Spinal cord (tissue), 10 donors: Measurements from ENCODE around the gene TARBP1. TPM values are rescaled to one million over a fixed set of nuclear protein-coding genes. Genes with fewer than 3 reads are reported as not detected.

ENCODE experiments used
- DNase-seq, 6 donors: peaks; one replicate each; pipeline versions ENCODE4 v3.0.0 to v3.0.0-alpha.2; 2013 to 2015; ENCODE audit warnings: low spot score in 6 of 6, low read depth in 4 of 6
- H3K27ac ChIP-seq: one replicate; pipeline ENCODE4 v1.5.1; 2013; ENCODE audit warnings: low read depth, low read length, control low read depth
- H3K27me3 ChIP-seq: one replicate; pipeline ENCODE4 v1.6.1; 2013; ENCODE audit warnings: low read length; ENCODE audit not compliant: control insufficient read depth, insufficient read depth
- H3K36me3 ChIP-seq: one replicate; pipeline ENCODE4 v1.6.1; 2013; ENCODE audit warnings: low read length; ENCODE audit not compliant: control insufficient read depth, insufficient read depth
- H3K4me1 ChIP-seq: one replicate; pipeline ENCODE4 v1.6.1; 2013; ENCODE audit warnings: low read length; ENCODE audit not compliant: control insufficient read depth, insufficient read depth
- H3K4me3 ChIP-seq: one replicate; pipeline ENCODE4 v1.5.1; 2013; ENCODE audit warnings: low read depth, low read length, control low read depth
- H3K9me3 ChIP-seq: one replicate; pipeline ENCODE4 v1.6.1; 2013; ENCODE audit warnings: low read length; ENCODE audit not compliant: control insufficient read depth, insufficient read depth
- WGBS: methylation state at CpG from one replicate; pipeline ENCODE4 v1.1.5; 2013; ENCODE audit warnings: missing lambda C conversion rate; ENCODE audit not compliant: insufficient coverage; 5-methylcytosine and 5-hydroxymethylcytosine counted together
- polyA plus RNA-seq, 2 donors: library from polyadenylated mRNA; unstranded; fragments of 120-200 nt; gene quantifications; one replicate each; pipeline ENCODE4 v1.2.1, GENCODE V29; 2013; ENCODE audit not compliant: insufficient read length in 2 of 2
- total RNA-seq, 2 donors: library from RNA; depleted of rRNA in 1 of 2; stranded (reverse); fragments of 120-200 nt in 1 of 2; fragments of >200 nt in 1 of 2; gene quantifications; one replicate each; pipeline versions ENCODE4 v1.2.3 to v1.2.4, GENCODE V29; 2013 to 2014
- donor health status: healthy.

TARBP1 gene
- total and polyA plus RNA-seq, 4 donors = 51.8 to 127 (median 73.6) TPM

- no peak overlapping the region for H3K4me3 ChIP-seq
- H3K36me3 ChIP-seq = peaks cover 26% of the 10 kb centered on the region
- H3K4me1 ChIP-seq = no peaks in the 10 kb centered on the region
- no peaks in the 10 kb centered on the region for H3K27me3 ChIP-seq
- no peaks in the 10 kb centered on the region for H3K9me3 ChIP-seq
- DNase-seq = no peak
- WGBS = 97% methylated on average over 4 of the region's 5 CpGs
- H3K27ac ChIP-seq = no peak overlapping the region
Observed at GRCh38 chr1:234430691-234431090, 48.3 kb downstream of the TARBP1 start.

- H3K36me3 ChIP-seq = peaks cover 27% of the 10 kb centered on the region
- WGBS = no CpG with 5 or more reads among the region's 5 CpGs
Observed at GRCh38 chr1:234429434-234429806, 49.6 kb downstream of the TARBP1 start.

GRCh38 chr1:234427950-234428646 is 50.9 kb downstream of the TARBP1 start:
- Histone ChIP-seq H3K27ac (no peak overlapping the region), H3K4me3 (no peak overlapping the region), H3K36me3 (peaks cover 29% of the 10 kb centered on the region), H3K27me3 (no peaks in the 10 kb centered on the region), H3K9me3 (no peaks in the 10 kb centered on the region), H3K4me1 (no peaks in the 10 kb centered on the region)
- DNase-seq = no peak
- WGBS = 88% methylated on average over 8 of the region's 8 CpGs

More at GRCh38 chr1:234429434-234429806, 49.6 kb downstream of the TARBP1 start:
- Histone ChIP-seq H3K9me3 (no peaks in the 10 kb centered on the region), H3K4me3 (no peak overlapping the region), H3K27me3 (no peaks in the 10 kb centered on the region), H3K4me1 (no peaks in the 10 kb centered on the region), H3K27ac (no peak overlapping the region)
- DNase-seq = no peak

GRCh38 chr1:234413990-234414389 is 65.0 kb downstream of the TARBP1 start:
- Histone ChIP-seq H3K9me3 (no peaks in the 10 kb centered on the region), H3K27ac (no peak overlapping the region), H3K4me3 (no peak overlapping the region), H3K27me3 (no peaks in the 10 kb centered on the region), H3K36me3 (peaks cover 31% of the 10 kb centered on the region), H3K4me1 (no peaks in the 10 kb centered on the region)
- WGBS = 45% methylated on average over 2 of the region's 4 CpGs
- DNase-seq = peak in 2 of 6 donors; percentile 20 to 58

GRCh38 chr1:234413485-234413884 is 65.5 kb downstream of the TARBP1 start:
- Histone ChIP-seq H3K36me3 (peaks cover 31% of the 10 kb centered on the region), H3K4me3 (no peak overlapping the region), H3K9me3 (no peaks in the 10 kb centered on the region), H3K27ac (no peak overlapping the region), H3K27me3 (no peaks in the 10 kb centered on the region), H3K4me1 (no peaks in the 10 kb centered on the region)
- DNase-seq = no peak
- 90% methylated on average over 9 of the region's 9 CpGs for WGBS

GRCh38 chr1:234412830-234413229 is 66.1 kb downstream of the TARBP1 start:
- H3K27ac ChIP-seq = no peak overlapping the region
- H3K27me3 ChIP-seq = no peaks in the 10 kb centered on the region
- WGBS = 92% methylated on average over 7 of the region's 11 CpGs
- no peak overlapping the region for H3K4me3 ChIP-seq
- peaks cover 31% of the 10 kb centered on the region for H3K36me3 ChIP-seq
- no peak for DNase-seq
- H3K4me1 ChIP-seq = no peaks in the 10 kb centered on the region
- H3K9me3 ChIP-seq = no peaks in the 10 kb centered on the region

- Histone ChIP-seq H3K4me1 (no peaks in the 10 kb centered on the region), H3K27ac (no peak overlapping the region), H3K27me3 (no peaks in the 10 kb centered on the region), H3K9me3 (no peaks in the 10 kb centered on the region), H3K4me3 (no peak overlapping the region), H3K36me3 (peaks cover 21% of the 10 kb centered on the region)
- DNase-seq = peak; percentile 6 to 81 (median 11)
- WGBS = 89% methylated on average over 3 of the region's 5 CpGs
Observed at GRCh38 chr1:234409328-234409727, 69.7 kb downstream of the TARBP1 start.

GRCh38 chr1:234408757-234409156 is 70.2 kb downstream of the TARBP1 start:
- Histone ChIP-seq H3K4me3 (no peak overlapping the region), H3K27me3 (no peaks in the 10 kb centered on the region), H3K27ac (no peak overlapping the region), H3K36me3 (peaks cover 21% of the 10 kb centered on the region), H3K4me1 (no peaks in the 10 kb centered on the region), H3K9me3 (no peaks in the 10 kb centered on the region)
- 100% methylated on average over 2 of the region's 9 CpGs for WGBS
- DNase-seq = no peak

- Histone ChIP-seq H3K27me3 (no peaks in the 10 kb centered on the region), H3K27ac (no peak overlapping the region), H3K4me1 (no peaks in the 10 kb centered on the region), H3K4me3 (no peak overlapping the region), H3K9me3 (no peaks in the 10 kb centered on the region), H3K36me3 (peaks cover 10% of the 10 kb centered on the region)
- WGBS = 96% methylated on average over 2 of the region's 4 CpGs
- no peak for DNase-seq
Observed at GRCh38 chr1:234406871-234407270, 72.1 kb downstream of the TARBP1 start.

GRCh38 chr1:234405676-234406075 is 73.3 kb downstream of the TARBP1 start:
- H3K4me1 ChIP-seq = no peaks in the 10 kb centered on the region

More at GRCh38 chr1:234405676-234406075, 73.3 kb downstream of the TARBP1 start:
- no peak for DNase-seq
- Histone ChIP-seq H3K9me3 (no peaks in the 10 kb centered on the region), H3K27ac (no peak overlapping the region), H3K27me3 (no peaks in the 10 kb centered on the region), H3K36me3 (peaks cover 7% of the 10 kb centered on the region), H3K4me3 (no peak overlapping the region)
- WGBS = 62% methylated on average over 2 of the region's 6 CpGs
